ENCODE data around the gene CDKN2AIP.

DNA sequence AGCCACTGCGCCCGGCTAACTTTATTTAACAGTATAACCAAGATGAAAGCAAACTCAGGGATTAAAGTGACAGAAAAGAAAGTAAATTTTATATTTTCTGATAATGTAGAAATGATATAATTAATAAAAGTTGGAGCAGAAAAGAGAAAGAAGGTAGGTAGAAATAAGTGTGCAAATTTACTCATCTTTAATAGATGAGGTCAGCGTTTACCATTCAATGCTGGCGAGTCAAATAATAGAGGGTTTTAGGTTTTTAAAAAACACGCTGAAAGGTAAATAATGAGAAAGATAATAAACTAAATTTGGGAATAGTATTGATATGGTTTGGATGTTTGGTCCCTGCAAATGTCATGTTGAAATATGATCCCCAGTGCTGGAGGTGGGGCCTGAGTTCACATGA lies 13.6 kb downstream of the CDKN2AIP start:
- TF ChIP-seq, protein P1, sequence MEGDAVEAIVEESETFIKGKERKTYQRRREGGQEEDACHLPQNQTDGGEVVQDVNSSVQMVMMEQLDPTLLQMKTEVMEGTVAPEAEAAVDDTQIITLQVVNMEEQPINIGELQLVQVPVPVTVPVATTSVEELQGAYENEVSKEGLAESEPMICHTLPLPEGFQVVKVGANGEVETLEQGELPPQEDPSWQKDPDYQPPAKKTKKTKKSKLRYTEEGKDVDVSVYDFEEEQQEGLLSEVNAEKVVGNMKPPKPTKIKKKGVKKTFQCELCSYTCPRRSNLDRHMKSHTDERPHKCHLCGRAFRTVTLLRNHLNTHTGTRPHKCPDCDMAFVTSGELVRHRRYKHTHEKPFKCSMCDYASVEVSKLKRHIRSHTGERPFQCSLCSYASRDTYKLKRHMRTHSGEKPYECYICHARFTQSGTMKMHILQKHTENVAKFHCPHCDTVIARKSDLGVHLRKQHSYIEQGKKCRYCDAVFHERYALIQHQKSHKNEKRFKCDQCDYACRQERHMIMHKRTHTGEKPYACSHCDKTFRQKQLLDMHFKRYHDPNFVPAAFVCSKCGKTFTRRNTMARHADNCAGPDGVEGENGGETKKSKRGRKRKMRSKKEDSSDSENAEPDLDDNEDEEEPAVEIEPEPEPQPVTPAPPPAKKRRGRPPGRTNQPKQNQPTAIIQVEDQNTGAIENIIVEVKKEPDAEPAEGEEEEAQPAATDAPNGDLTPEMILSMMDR (IDR thresholded peaks at IDR 0.05), result no peak
- no peak for TF ChIP-seq EZH2 (IDR thresholded peaks at IDR 0.05; ENCODE audit: borderline replicate concordance, insufficient read depth, low read depth, low read length, poor library complexity, severe bottlenecking)
